ENCODE measurements around the gene FMN1.

FMN1 gene

DNA sequence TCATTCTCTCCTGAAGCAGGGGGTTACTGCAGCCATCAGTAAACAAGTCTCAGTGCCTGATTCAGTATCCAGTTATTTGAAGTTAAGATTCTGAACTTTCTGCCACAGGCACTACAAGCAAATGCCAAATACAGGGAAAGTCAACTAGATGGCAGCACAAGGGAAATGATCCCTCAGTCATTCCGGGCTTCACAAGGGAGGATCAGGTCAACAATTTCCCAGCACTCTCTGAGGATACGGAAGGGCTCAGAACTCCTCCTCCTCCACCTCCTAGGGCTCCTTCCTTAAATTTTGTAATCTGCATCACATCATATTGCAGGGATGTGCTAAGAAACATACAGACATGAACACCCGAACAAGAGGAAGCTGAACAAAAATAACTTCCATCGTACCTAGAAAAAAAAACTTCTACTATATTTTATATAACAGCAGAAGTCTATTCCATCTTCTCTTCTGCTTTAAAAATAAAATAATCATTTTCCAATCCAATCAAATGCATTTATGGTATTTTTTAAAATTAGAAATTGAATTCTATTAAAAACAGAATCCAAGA lies 187.1 kb downstream of the FMN1 start:
- no peak for DNase-seq

GRCh38 chr15:33005582-33005981 lies 188.9 kb downstream of the FMN1 start:
- DNase-seq: no peak

DNA sequence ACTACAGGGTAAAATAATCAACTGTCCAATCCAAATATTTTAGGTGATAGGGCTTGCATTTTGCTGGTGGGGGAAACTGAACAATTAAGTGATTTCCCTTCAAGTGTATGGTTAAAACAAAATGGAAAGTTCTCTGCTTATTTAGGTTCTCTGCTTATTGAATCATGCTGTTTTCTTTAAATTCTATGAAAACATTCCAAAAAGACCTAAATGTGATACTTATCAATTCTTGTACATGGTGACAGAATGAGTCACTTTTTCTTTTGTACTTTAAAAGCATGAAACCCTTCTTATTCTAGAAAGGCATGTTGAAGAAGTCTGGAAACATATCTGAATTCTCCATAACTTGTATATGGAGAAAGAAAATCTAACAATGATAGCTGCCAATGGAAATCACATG lies 192.6 kb downstream of the FMN1 start:
- no peak for DNase-seq

- DNase-seq: no peak
These were observed 195.4 kb downstream of the FMN1 start for GRCh38 chr15:32998979-32999672.

- no peak for DNase-seq
These were observed 196.3 kb downstream of the FMN1 start for GRCh38 chr15:32998182-32998581.

GRCh38 chr15:32994810-32995424 lies 199.6 kb downstream of the FMN1 start:
- no peak for DNase-seq

DNA sequence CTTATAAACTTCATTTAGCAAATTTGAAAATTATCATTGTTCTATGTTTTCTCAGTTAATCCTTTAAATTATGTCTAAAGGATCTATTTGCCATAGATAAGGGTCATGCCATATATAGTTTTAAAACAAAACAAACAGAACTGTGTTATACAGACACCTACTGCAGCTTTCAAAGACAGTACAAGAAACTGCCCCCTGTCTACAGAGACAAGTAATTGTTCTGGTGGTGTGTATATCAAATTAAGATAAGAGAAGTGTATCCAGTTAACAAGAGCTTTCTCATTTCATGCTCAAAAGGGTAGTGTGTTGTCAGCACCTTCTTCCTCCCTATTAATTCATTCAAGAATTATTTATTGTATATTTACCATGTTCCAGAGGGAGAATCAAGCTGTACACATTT lies 201.2 kb downstream of the FMN1 start:
- DNase-seq: no peak

DNA sequence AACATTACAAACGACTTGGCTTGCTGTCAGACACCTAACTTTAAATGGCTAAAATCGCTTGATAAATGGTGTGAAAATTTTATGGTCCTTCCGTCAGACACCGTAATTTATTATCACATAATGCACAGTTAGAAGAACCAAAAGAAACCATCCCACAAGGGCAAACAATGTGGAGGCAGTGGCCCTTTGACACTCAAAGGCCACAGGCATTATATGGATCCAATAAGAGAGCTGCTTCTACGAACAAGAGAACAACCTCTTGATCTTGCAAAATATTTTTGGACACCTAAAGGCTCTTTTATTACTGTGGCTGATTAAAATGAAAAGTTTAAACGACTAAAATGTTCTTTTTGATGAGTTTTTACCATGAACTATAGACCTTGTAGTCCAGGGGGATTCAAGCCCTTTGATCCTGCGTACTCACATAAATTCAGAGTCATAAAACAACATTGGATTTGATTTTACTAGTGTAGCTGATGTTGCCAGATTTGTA lies 202.8 kb downstream of the FMN1 start:
- DNase-seq: no peak

- DNase-seq: no peak
These were observed 204.4 kb downstream of the FMN1 start for GRCh38 chr15:32990071-32990470.

GRCh38 chr15:32987067-32987466 lies 207.4 kb downstream of the FMN1 start:
- DNase-seq: no peak

GRCh38 chr15:32986147-32986546 lies 208.4 kb downstream of the FMN1 start:
- DNase-seq: no peak

- DNase-seq: no peak
These were observed 210.8 kb downstream of the FMN1 start for GRCh38 chr15:32983679-32984078.

GRCh38 chr15:32982001-32982400 lies 212.5 kb downstream of the FMN1 start:
- no peak for DNase-seq

- DNase-seq: no peak
These were observed 213.0 kb downstream of the FMN1 start for GRCh38 chr15:32981536-32981935.

- DNase-seq: no peak
These were observed 214.8 kb downstream of the FMN1 start for GRCh38 chr15:32979710-32980109.

GRCh38 chr15:32977506-32977905 lies 217.0 kb downstream of the FMN1 start:
- no peak for DNase-seq

DNA sequence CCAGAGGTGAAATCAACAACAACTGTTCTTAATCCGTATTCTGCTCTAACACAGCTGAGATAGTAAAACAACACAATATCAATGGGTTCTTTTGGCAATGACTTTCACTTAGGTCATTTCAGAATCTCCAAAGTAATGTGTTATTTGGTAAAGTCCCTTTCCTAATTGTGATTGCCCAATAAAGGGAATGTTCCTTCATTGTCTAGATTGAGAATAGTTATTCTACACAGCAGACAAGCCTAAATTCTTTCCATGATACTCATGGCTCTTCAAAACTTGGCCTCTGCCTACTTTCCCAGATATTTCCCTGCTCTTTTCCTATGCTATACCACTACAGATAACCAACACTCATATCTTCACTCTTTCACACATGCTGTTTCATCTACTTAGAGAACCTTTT lies 219.8 kb downstream of the FMN1 start:
- no peak for DNase-seq

GRCh38 chr15:32972686-32973085 lies 221.8 kb downstream of the FMN1 start:
- no peak for DNase-seq

- DNase-seq: no peak
These were observed 223.7 kb downstream of the FMN1 start for GRCh38 chr15:32970847-32971246.

GRCh38 chr15:32967521-32967920 lies 227.0 kb downstream of the FMN1 start:
- DNase-seq: no peak

DNA sequence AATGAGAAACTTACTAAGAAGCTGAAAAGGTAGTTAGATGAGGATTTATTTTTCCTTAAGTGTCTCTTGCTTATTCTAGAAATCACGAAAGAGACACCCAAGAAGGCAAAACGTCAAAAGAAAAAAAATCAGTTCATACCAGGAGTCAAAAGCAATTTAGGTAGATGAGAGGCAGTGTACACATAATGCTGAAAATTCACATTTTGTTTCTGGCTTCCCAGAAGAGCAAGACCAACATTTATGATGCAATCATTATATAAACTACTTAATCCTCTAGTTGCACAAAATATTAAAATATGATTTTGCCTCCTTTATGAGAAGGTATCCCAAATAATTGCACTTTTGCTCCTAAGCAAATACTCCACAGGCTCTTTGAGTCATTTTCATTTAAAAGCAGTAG lies 228.0 kb downstream of the FMN1 start:
- DNase-seq: no peak

DNA sequence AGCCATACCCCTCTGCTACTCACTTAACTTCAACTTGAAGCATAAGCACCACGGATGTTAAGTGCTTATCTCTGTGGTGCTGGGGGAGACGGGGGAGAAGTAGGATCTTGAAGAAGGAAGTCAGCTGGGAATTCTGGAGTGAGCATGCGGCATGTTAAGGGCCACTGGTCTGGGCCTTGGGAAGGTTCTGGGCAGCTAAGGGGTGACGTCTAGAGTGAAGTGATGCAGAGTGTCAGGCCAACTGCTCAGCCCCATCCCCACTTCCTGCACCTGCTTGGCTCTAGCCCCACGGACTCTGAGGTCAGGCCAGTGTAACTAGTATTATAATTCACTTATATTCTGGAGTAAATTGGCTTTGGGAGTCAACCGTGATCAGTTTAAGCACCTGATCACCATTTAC lies 228.6 kb downstream of the FMN1 start:
- no peak for DNase-seq

DNA sequence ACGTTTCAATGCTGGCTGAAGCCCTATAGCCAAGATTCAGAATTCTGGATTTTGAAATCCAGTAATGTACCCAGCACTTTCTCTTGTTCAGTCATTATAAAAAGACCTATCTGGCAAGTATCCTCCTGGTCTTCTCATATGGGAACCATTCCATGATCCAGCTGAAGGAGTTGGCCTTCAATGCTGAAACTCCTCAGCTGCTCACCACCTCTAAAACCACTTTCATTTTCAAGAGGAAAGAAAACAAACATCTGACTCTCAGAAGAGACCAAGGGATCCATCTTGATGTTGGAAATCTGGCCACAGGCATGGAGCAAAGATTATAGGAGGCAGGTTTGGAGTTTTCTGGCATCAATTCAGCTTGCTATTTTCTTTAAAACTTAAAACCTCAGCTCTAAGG lies 235.4 kb downstream of the FMN1 start:
- DNase-seq: no peak

DNA sequence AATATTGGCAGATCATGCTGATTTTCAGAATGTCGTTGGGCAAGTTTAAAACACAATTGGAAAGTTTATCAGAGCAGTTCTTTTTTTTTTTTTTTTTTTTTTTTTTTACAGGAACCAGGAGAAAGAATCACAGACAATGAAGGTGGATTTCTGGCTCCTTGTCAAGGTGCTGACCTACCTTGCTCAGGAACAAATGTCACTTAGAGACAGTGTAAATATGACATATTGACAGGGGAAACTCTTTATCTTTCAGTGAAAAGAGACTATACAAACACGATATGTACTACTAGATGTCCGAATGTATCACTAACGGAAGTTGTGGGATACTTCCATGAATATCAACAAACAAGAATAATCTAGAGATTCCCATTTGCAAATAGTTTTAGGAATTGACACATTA lies 237.3 kb downstream of the FMN1 start:
- no peak for DNase-seq

DNA sequence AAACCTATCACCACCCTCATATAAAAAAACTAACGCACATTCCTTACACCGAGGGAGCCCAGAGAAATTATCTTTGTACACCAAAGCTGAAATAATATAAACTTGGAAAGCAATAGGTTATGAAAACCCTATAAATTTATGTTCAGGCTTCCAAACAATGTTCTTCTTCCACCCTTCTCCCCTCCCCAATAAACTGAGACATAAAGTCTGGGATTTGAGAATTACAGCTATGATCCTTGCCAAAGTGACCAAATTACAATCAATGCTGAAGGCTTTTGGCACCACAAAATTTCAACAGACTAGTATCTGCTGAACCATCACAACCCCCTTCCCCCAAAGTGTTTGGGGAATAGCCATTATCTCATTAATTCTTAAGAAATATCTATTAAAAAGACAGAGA lies 237.8 kb downstream of the FMN1 start:
- no peak for DNase-seq

All from NCI-H524 treated with DMSO at 0.1 percent for 48 hours (cell line).